Small intestine (tissue), 7 donors: ENCODE measurements around the gene GRAP2. TPM values are rescaled to one million over a fixed set of nuclear protein-coding genes. Genes with fewer than 3 reads are reported as not detected.

Source experiments
- DNase-seq, 2 donors: peaks; one replicate each; pipeline versions ENCODE4 v3.0.0 to v3.0.0-alpha.2; 2013
- FAIRE-seq: peaks from 2 replicates; lab custom pipeline; 2012; peaks lifted over from hg19 to GRCh38; lab: Jason Lieb, UNC
- H3K27ac ChIP-seq, 3 donors: one replicate each; pipeline ENCODE4 v1.5.1; 2013; ENCODE audit warnings: low read length in 2 of 3, mild to moderate bottlenecking in 2 of 3, control low read depth in 1 of 3, inconsistent platforms in 1 of 3, low read depth in 1 of 3, moderate library complexity in 1 of 3
- H3K27me3 ChIP-seq, 3 donors: one replicate each; pipeline ENCODE4 v1.6.1; 2013; ENCODE audit warnings: low read length in 3 of 3, inconsistent platforms in 1 of 3; ENCODE audit not compliant: control insufficient read depth in 3 of 3, insufficient read depth in 3 of 3
- H3K36me3 ChIP-seq, 3 donors: one replicate each; pipeline ENCODE4 v1.6.1; 2013; ENCODE audit warnings: low read length in 3 of 3, inconsistent platforms in 1 of 3, low read depth in 1 of 3, mild to moderate bottlenecking in 1 of 3, moderate library complexity in 1 of 3; ENCODE audit not compliant: control insufficient read depth in 3 of 3, insufficient read depth in 2 of 3
- H3K4me1 ChIP-seq, 3 donors: one replicate each; pipeline ENCODE4 v1.6.1; 2013; ENCODE audit warnings: low read length in 2 of 3, inconsistent platforms in 1 of 3, low read depth in 1 of 3, mild to moderate bottlenecking in 1 of 3, moderate library complexity in 1 of 3; ENCODE audit not compliant: control insufficient read depth in 3 of 3, insufficient read depth in 2 of 3
- H3K4me3 ChIP-seq, 3 donors: one replicate each; pipeline ENCODE4 v1.5.1; 2013; ENCODE audit warnings: low read length in 3 of 3, control low read depth in 1 of 3, inconsistent platforms in 1 of 3, low read depth in 1 of 3, mild to moderate bottlenecking in 1 of 3, moderate library complexity in 1 of 3
- H3K9me3 ChIP-seq, 2 donors: one replicate each; pipeline ENCODE4 v1.6.1; 2013; ENCODE audit warnings: low read depth in 1 of 2, low read length in 1 of 2; ENCODE audit not compliant: control insufficient read depth in 2 of 2, insufficient read depth in 1 of 2
- WGBS, 3 donors: extraction: QIAGEN DNeasy Blood & Tissue Kit; methylation state at CpG; one replicate each; pipeline ENCODE4 v1.1.7; 2013; 5-methylcytosine and 5-hydroxymethylcytosine counted together
- polyA plus RNA-seq, 4 donors: library from polyadenylated mRNA; stranded (reverse) in 3 of 4; unstranded in 1 of 4; fragments of 200-250 nt in 3 of 4; fragments of 120-200 nt in 1 of 4; gene quantifications; one replicate each; pipeline versions ENCODE4 v1.2.1 to v1.2.3, GENCODE V29; 2013
- donor health status: healthy with polysubstance abuse.
- donor health status: control.
- donor health status: control.
- donor health status: Bipolar disorder and iron deficiency.
- donor health status: healthy.

Gene GRAP2
- polyA plus RNA-seq, 4 donors = 2.0 to 3.4 (median 2.6) TPM

GRCh38 chr22:39932166-39932565 lies 31.3 kb downstream of the GRAP2 start:
- Histone ChIP-seq H3K4me3 (no peak overlapping the region), H3K27me3 (peaks cover 0 to 3% (median 0%) of the 10 kb centered on the region in 3 donors), H3K36me3 (no peaks in the 10 kb centered on the region), H3K27ac (no peak overlapping the region), H3K4me1 (peaks cover 0 to 21% (median 7%) of the 10 kb centered on the region in 3 donors), H3K9me3 (no peaks in the 10 kb centered on the region)
- WGBS, 3 donors = 58 to 76% (median 68%) methylated on average over 2 of the region's 2 CpGs
- FAIRE-seq = no peak
- DNase-seq = no peak

GRCh38 chr22:39932918-39933649 lies 32.2 kb downstream of the GRAP2 start:
- Histone ChIP-seq H3K27me3 (peaks cover 0 to 3% (median 0%) of the 10 kb centered on the region in 3 donors), H3K27ac (no peak overlapping the region), H3K4me3 (no peak overlapping the region), H3K9me3 (no peaks in the 10 kb centered on the region), H3K4me1 (peaks cover 0 to 12% (median 3%) of the 10 kb centered on the region in 3 donors), H3K36me3 (no peaks in the 10 kb centered on the region)
- no peak for FAIRE-seq
- DNase-seq = peak; percentile 45 to 55
- WGBS, 3 donors = 62 to 74% (median 70%) methylated on average over 7 of the region's 7 CpGs

GRCh38 chr22:39933741-39934140 lies 32.9 kb downstream of the GRAP2 start:
- H3K36me3 ChIP-seq = no peaks in the 10 kb centered on the region
- H3K27ac ChIP-seq = no peak overlapping the region
- peaks cover 0 to 5% (median 1%) of the 10 kb centered on the region in 3 donors for H3K4me1 ChIP-seq
- no peak for FAIRE-seq
- H3K9me3 ChIP-seq = no peaks in the 10 kb centered on the region
- peaks cover 0 to 3% (median 0%) of the 10 kb centered on the region in 3 donors for H3K27me3 ChIP-seq
- no peak for DNase-seq
- H3K4me3 ChIP-seq = no peak overlapping the region
- WGBS, 3 donors = 75 to 82% (median 79%) methylated on average over 8 of the region's 8 CpGs

- H3K36me3 ChIP-seq = no peaks in the 10 kb centered on the region
- no peak for FAIRE-seq
- no peak overlapping the region for H3K4me3 ChIP-seq
- H3K9me3 ChIP-seq = no peaks in the 10 kb centered on the region
- no peak for DNase-seq
- H3K27me3 ChIP-seq = peaks cover 0 to 3% (median 0%) of the 10 kb centered on the region in 3 donors
- H3K27ac ChIP-seq = no peak overlapping the region
- WGBS, 3 donors = 61 to 68% (median 66%) methylated on average over 4 of the region's 4 CpGs
- no peaks in the 10 kb centered on the region for H3K4me1 ChIP-seq
Measured at GRCh38 chr22:39935116-39935515, 34.2 kb downstream of the GRAP2 start.

GRCh38 chr22:39935612-39936011 lies 34.7 kb downstream of the GRAP2 start:
- H3K4me3 ChIP-seq = no peak overlapping the region
- peaks cover 0 to 3% (median 0%) of the 10 kb centered on the region in 3 donors for H3K27me3 ChIP-seq
- no peak for DNase-seq
- 66 to 69% (median 67%) methylated on average over 6 of the region's 6 CpGs for WGBS, 3 donors
- H3K4me1 ChIP-seq = no peaks in the 10 kb centered on the region
- H3K36me3 ChIP-seq = no peaks in the 10 kb centered on the region
- FAIRE-seq = no peak
- H3K9me3 ChIP-seq = no peaks in the 10 kb centered on the region
- H3K27ac ChIP-seq = no peak overlapping the region

DNA sequence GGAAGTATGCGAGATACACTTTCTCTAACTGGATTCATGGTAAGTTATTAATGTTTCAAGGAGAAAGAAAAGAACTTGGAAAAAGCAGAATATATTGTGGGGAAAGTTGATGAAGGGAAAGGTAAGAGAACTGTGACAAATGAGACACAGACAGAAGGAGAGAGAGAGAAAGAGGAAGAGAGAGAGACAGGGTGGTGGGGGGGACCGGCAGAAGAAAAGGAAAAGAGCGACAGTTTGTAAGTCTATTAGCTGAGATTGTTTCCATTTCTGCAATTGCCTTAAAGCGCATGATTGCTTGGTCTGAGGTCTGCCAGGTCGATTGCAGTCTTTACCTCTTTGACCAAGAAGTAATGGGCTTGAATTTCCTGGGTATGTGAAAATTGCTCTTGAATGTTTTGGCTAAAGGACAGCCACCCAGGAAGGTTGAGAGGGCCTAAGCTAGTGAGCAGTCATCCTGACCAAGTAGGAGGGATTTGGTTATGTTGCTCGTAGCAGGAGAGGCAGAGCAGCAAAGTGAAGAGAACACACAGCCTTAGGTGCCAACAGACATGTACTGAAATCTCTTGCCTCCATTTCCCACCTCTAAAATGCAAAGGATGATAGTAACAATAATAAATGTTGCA lies 35.8 kb downstream of the GRAP2 start:
- Histone ChIP-seq H3K27ac (no peak overlapping the region), H3K27me3 (no peaks in the 10 kb centered on the region), H3K4me1 (no peaks in the 10 kb centered on the region), H3K9me3 (no peaks in the 10 kb centered on the region), H3K36me3 (no peaks in the 10 kb centered on the region), H3K4me3 (no peak overlapping the region)
- DNase-seq (no peak), FAIRE-seq (no peak)
- WGBS, 3 donors = 65 to 68% (median 67%) methylated on average over 6 of the region's 6 CpGs

DNA sequence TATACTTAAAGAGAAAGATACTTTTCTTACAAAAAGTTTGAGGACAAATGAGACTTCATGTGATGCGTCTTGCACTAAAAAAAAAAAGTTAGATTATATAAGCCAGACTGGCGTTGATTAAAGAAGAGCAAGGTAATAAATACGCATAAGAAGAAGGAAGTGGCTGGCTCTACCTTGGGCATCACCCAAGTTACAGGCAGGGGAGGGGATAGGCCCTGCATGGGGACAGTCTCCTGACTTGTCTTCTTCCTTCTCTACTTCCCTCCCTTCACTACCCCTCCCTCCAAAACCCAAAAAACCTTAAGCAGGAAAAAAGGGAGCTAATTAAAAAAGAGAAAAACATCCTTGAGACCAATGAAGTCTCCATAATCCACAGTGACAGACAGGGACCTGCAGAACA lies 37.0 kb downstream of the GRAP2 start:
- DNase-seq (no peak), FAIRE-seq (no peak)
- H3K4me3 ChIP-seq = no peak overlapping the region
- H3K4me1 ChIP-seq = no peaks in the 10 kb centered on the region
- 27 to 53% (median 41%) methylated on average over 3 of the region's 3 CpGs for whole genome bisulfite sequencing, 3 donors
- no peaks in the 10 kb centered on the region for H3K9me3 ChIP-seq
- H3K36me3 ChIP-seq = no peaks in the 10 kb centered on the region
- H3K27ac ChIP-seq = no peak overlapping the region
- no peaks in the 10 kb centered on the region for H3K27me3 ChIP-seq

- Histone ChIP-seq H3K4me3 (no peak overlapping the region), H3K27me3 (no peaks in the 10 kb centered on the region), H3K4me1 (no peaks in the 10 kb centered on the region), H3K36me3 (no peaks in the 10 kb centered on the region), H3K27ac (peak overlapping the region in 1 of 3 donors; percentile 50), H3K9me3 (no peaks in the 10 kb centered on the region)
- FAIRE-seq (no peak), DNase-seq (no peak)
- 77 to 84% (median 81%) methylated on average over 14 of the region's 14 CpGs for WGBS, 3 donors
Measured at GRCh38 chr22:39938509-39939111, 37.7 kb downstream of the GRAP2 start.
